T-helper 2 cell (primary cell): ENCODE data around the gene ZNF496.
"Not testable (repeated sequence)": the region's sequence is repeated elsewhere in the genome, so short reads cannot be mapped to it uniquely, and the experiment has no call there.

ENCODE experiments used
- DNase-seq, 5 experiments: peaks; one replicate each; pipeline versions ENCODE4 v3.0.0 to v3.0.0-alpha.2; 2012 to 2022
- total RNA-seq, 2 donors: gene quantifications; one replicate each; lab custom pipeline; 2026; lab: John Stamatoyannopoulos, UW

ZNF496 gene
- total RNA-seq = 10.4 to 10.9 reads per million in 2 donors

DNA sequence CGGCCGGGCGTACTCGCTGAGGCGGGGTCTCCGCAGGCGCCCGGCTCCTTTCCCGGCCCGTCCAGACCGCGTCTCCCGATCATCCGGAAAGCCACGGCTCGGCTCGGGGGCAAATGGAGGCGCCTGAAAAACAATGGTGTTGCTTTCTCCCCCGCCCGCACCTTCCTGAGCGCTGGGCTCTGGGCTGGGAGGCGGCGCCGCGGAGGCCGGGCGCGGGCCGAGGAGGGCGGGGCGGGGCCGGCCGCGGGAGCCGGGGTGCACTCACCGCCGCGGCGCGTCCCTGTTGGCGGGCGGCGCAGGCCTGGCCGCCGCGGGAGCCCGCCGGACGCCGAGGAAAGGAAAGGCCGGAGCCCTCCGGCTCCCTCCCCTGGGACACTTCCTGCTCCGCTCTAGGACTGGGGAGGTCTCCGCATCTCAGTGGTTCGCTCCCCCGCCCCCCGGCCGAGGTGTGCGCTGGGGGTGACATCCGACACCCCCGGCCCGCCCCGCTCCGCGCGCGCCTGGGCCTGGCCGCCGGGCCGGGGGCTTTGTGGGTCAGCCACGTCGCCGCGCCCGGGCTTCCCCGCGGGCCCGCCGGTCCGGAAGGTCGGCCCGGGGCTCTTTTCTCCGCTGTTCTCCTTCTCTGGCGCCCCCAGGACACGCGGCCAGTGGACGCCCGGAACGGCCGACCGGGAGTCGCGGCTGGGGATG is at the start of gene ZNF496:
Gene ZNF496, minus strand, starts transcription at position 343 of the 690 bp plus-strand sequence. CDS start 2,289 bp downstream, outside the sequence.
- DNase-seq = peak in 4 of 5 experiments; percentile 12 to 67 (median 44)

DNA sequence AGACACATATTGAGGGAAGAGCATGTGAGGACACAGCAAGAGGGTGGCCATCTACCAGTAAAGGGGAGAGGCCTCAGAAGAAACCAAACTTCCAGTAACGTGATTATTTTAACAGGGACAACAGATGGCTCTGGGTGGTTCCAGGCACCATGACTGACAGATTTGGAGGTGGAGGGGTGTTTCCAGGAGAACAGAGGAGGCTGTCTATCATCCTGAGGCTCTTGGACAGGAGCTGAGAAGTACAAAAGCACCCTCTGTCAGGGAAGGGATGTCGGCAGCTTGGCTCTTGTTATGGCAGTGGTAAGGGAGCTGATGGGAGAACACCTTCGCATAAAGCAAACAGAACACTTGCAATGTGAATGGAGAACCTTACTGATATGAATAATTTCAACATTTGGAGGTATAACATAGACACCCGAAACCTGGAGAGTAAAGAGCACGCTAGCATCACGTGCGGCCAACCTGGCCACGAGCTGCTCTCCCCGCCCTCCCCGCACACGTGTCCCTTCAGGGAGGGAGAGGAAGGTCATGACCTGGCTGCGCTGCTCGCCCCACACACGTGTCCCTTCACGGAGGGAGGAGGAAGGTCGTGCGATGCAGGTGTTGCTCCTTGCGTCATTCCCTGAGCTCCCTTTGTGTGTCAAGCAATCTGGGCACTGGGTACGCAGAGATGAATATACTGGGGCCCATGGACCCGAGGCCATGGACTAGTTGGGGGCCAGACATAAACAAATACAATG is 46.8 kb upstream of the ZNF496 start:
- DNase-seq = no peak

DNA sequence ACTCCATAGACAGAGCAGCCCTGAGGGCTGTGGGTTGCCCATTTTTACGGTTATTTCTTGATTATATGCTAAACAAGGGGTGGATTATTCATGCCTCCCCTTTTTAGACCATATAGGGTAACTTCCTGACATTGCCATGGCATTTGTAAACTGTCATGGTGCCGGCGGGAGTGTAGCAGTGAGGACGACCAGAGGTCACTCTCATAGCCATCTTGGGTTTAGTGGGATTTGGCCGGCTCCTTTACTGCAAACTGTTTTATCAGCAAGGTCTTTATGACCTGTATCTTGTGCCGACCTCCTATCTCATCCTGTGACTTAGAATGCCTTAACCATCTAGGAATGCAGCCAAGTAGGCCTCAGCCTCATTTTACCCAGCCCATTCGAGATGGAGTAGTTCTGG is 46.0 kb upstream of the ZNF496 start:
- not testable (repeated sequence) for DNase-seq

DNA sequence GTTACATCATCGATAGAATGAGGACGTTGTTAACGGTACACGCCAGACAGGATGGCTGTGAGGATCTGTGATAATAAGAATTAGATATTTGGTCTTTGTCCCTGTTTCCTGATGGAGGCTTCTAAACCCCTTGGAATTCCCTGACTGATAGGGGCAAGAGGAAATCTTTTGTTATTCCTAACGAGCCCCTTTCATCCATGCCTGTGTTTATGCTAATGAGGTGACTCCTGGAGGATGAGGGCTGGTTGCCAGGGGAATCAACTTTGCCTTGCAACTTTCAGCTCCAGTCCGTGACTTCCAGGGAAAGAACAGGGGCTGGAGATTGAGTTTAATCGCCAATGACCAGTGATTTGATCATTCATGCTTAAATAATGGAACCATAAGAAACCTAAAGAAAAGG is 45.0 kb upstream of the ZNF496 start:
- DNase-seq = no peak

DNA sequence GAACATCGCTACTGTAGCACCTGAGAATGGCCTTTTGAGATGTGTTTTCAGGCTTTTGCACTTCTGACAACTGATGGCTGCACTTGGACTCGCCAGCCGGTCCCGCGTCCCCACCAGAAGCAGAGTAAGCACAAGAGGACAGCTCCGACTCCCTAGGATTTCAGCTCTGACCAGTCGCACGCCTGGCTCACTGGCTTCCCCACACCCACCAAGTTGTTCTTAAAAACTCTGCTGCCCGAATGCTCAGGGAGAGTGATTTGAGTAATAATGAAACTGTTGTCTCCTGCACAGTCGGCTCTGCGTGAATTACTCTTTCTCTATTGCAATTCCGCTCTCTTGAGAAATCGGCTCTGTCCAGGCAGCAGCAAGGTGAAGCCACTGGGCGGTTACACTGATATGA is 44.1 kb upstream of the ZNF496 start:
- DNase-seq = no peak

DNA sequence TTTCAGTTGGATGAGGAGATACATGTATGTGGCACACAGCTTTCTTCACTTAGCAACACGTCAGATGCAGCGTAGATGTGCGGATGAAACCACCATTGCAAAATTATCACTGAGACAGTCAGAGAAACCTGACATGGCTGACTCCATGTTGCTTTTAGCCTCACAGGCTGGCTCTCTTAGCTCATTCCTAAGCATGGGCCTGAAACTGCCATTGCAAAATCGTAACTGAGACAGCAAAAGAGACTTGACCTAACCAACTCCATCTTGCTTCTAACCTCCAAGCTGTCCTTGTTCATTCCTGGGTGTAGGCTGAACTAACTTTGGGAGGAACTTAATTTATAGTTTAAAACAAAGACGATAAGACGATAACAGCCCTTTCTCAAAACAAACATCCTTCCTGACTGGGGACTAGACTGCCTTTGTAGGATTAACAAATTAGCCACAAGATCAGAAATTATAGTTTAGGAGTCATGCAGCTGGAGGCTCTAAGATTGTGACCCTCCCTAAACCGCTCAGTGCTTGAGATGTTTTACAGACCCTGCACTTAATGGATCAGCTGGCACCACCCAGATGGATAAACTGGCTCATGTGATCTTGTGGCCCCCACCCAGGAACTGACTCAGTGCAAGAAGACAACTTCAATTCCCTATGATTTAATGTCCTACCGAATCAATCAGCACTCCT is 43.1 kb upstream of the ZNF496 start:
- not testable (repeated sequence) for DNase-seq

DNA sequence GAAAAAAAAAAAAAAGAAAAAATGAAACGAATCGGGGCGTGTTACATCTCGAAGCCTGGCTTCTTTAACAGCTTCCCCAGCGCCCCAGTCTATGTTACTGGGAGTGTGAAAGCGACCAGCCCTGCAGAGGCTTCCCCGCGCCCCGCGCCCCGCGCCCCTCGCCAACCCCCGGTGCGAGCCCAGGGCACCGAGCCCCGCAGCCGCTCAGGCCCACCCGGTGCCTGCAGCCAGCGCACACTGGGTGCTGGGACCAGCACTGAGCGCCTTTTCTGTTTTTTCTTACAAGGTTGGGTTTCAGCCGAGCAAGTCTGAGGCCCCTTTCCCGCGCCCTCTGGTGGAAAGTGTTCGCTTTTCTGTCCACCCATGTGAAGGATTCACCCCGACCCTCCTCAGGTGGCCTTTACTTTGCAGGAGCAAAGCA is 42.1 kb upstream of the ZNF496 start:
- peak; percentile 19 to 56 (median 26) for DNase-seq

DNA sequence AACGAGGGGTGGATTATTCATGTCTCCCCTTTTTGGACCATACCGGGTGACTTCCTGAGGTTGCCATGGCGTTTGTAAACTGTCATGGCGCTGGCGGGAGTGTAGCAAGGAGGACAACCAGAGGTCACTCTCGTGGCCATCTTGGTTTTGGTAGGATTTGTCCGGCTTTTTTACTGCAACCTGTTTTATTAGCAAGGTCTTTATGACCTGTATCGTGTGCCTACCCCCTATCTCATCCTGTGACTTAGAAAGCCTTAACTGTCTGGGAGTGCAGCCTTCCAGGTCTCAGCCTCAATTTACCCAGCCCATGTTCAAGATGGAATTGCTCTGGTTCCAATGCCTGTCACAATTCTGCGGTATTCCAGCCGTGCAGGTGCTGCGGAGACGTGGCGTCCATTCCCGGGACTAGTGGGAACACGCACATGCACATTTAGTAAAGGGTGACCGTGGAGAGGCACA is 40.2 kb upstream of the ZNF496 start:
- DNase-seq = no peak

DNA sequence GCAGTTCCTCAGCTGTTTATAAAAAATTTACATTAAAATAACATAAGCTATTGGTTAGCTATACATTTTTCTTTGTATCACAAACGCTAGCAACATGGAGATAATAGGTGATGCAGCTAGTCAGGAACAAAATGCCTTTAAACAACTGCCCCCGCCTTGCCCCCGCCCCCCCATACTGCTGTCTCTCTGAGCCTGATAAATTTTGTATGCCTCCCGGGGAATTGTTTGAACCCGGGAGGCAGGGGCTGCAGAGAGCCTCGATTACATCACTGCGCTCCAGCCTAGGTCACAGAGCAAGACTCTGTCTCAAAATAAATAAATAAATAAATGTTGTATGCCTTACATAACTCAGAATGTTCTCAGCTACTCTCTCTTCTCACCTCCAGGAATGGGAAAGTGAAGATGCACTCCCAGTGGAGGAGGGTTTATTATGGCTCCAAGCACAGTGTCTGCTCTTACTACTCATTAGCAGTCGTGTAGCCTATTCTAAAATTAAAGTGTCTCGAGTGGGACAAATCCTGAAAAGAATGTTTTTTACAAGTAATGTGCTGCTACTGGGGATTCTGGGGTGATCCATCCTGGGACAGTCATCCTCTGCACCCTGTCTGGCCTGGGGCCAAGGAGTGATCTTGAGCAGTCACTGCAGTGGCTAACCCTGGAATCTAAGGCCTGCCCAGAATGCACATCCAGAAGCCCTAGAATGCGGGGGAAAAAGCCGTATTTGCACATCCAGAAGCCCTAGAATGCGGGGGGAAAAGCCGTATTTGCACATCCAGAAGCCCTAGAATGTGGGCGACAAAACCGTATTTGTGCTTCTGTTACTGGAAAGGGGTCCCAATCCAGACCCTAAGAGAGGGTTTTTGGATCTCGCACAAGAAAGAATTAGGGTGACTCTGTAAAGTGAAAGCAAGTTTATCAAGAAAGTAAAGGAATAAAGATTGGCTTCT is 39.4 kb upstream of the ZNF496 start:
- DNase-seq = no peak

DNA sequence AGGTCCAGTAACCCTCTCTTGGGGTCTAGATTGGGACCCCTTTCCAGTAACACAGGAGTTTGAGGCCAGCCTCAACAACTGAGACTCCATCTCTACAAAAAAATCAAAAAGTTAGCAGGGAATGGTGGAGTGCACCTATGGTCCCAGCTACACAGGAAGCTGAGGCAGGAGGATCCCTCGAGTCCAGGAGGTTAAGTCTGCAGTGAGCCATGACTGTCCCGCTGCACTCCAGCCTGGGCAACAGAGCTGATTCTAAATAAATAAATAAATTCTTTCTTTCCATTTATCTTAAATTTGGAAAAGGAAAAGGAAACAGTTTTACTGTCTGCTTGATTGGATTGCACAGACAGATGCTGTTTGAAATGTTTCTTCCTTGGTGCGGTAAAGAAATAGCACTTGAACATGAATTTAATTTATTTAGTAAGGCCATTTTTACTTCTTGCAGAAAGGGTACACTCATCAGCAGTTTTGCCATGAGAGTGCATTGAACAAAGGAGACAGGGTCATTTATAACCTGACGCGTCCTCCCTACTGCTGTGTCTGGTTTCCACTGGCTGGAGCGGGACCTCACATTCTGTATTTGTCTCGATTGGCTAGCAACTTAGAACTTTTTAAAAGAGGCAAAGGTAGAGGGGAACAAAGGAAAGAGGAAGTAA is 37.0 kb upstream of the ZNF496 start:
- DNase-seq = no peak

DNA sequence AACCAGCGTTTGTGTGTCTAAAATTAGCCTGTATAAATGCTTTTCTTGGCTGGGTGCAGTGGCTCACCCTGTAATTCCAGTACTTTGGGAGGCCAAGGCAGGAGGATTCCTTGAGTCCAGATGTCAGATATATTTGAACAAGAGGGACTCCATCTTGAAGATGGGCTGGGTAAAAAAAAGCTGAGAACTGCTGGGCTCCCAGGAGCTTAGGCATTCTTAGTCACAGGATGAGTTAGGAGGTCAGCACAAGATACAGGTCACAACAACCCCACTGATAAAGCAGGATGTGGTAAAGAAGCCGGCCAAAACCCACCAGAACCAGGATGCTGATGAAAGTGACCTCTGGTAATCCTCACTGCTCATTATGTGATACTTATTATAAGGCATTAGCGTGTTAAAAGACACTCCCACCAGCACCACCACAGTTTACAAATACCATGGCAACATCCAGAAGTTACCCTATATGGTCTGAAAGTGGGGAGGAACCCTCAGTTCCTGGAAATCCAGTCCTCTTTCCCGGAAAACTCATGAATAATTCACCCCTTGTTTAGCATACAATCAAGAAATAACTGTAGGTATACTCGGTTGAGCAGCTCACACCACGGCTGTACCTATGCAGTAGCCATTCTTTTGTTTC is 36.2 kb upstream of the ZNF496 start:
- DNase-seq = no peak

DNA sequence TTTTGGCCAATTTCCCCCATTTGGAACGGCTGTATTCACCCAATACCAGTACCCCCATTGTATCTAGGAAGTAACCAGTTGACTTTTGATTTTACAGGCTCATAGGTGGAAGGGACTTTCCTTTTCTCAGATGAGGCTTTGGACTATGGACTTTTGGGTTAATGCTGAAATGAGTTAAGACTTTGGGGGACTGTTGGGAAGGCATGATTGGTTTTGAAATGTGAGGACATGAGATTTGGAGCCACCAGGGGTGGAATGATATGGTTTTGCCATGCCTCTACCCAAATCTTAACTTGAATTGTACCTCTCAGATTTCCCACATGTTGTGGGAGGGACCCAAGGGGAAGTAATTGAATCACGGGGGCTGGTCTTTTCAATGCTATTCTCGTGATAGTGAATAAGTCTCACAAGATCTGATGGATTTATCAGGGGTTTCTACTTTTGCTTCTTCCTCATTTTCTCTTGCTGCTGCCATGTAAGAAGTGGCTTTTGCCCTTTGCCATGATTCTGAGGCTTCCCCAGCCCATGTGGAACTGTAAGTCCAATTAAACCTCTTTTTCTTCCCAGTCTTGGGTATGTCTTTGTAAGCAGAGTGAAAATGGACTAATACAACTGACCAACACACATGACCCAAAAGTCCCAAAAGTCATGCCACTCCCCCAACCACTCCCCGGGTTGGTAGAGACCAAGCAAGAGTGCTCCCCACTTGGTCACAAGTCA is 35.4 kb upstream of the ZNF496 start:
- DNase-seq = no peak

DNA sequence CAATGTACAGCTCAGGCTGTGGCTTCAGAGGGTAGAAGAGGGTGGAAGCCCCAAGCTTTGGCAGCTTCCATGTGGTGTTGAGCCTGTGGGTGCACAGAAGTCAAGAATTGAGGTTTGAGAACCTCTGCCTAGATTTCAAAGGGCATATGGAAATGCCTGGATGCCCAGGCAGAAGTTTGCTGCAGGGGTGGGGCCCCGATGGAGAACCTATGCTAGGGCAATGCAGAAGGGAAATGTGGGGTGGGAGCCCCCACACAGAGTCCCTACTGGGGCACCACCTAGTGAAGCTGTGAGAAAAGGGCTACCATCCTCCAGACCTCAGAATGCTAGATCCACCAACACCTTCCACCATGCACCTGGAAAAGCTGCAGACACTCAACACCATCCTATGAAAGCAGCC is 34.7 kb upstream of the ZNF496 start:
- not testable (repeated sequence) for DNase-seq

DNA sequence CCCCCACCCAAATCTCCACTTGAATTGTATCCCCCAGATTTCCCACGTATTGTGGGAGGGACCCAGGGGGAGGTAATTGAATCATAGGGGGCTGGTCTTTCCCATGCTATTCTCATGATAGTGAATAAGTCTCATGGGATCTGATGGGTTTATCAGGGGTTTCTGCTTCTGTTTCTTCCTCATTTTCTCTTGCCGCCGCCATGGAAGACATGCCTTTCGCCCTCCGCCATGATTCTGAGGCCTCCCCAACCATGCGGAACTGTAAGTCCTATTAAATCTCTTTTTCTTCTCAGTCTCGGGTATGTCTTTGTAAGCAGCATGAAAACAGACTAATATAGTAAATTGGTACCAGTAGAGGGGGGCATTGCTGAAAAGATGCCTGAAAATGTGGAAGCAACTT is 33.4 kb upstream of the ZNF496 start:
- no peak for DNase-seq

DNA sequence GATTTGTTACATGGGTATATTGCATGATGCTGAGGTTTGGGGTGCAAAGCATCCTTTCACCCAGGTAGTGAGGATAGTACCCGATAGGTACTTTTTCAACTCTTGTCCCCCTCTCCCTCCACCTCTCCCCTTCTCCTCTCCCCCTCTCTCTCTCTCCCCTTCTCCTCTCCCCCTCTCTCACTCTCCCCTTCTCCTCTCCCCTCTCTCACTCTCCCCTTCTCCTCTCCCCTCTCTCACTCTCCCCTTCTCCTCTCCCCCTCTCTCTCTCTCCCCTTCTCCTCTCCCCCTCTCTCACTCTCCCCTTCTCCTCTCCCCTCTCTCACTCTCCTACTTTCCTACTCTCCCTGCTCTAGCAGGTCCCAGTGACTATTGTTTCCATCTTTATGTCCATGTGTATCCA is 31.3 kb upstream of the ZNF496 start:
- DNase-seq = not testable (repeated sequence)

DNA sequence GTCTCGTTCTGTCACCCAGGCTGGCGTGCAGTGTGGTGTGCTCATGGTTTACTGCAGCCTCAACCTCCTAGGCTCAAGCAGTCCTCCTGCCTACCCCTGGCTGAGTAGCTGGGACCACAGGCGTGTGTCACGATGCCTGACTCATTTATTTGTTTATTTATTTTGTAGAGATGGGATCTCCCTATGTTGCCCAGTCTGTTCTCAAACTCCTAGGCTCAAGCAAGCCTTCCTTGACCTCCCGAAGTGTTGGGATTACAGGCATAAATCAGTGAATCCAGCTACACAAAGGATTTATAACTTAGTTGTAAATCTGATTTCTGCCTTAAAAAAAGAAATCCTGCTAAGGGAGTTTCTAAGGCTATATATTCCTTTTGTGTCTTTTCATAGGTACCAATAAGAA is 30.5 kb upstream of the ZNF496 start:
- DNase-seq = no peak

DNA sequence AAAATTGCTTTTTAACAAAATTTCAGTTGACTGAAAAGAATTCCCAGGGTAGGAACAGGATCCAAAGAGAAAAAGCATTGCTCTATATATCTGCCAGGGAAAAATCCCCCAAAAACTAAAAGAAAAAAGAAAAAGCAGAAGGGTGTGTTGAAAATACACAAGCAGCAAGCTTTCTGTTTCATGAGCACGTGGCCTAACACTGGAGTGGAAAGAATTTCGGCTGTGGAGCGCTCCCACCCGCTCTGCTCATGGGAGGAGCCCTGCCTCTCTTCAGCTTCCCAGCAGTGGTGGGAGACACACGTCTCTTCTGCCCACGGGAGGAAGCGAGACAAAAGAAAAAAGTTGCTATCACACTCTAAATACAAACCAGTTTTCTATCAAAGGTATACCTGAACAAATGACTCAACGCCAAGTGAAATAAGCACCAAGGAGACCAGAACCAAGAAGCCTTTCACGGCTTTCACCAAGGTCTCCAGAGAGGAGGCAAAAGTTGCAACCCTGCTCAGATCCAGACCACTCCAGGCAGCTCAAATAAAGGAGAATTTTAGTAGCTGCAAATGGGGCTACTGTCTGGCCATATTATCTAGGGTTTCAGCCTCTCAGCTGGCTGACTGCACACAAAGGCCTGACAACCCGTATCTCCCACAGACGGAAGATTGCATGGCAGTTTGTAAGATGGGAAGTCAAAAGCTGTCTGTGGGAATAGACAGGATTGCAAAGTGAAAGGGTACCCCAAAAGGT is 29.5 kb upstream of the ZNF496 start:
- DNase-seq = no peak

DNA sequence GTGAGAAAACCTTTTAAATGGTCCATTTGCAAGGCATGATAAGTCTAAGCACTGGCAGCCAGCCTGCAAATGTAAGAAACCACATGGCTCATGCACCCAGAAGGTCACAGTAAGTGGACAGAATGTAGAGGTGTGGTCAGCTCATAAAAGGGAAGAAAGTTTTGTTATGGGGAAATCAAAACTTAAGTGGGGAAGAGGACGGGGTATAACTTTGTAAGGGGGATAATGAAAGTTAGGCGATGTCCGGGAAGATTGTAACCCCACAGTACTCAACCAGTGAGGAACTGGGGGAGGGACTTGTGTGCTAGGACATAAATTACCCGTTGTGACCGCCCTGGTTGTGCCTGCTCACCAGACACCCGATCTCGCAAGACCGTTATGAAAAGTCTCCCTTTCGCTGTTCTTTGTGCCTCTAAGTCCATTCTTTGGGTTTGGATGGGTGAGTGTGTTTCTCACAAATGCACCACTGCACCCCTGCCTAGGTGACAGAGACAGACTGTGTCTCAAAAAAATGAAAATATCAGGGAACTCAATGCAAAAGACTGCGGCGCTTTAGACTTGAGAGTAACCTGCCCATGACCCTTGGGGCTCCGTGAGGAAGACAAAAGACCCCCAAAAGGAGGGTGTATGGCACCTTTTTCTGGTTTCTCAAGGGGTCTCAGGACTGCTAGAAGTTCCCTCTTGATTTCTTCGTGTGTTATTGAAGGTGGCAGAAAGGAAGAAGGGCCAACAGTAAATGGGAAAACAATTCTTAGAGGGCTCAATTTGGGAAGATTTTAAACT is 28.6 kb upstream of the ZNF496 start:
- no peak for DNase-seq

DNA sequence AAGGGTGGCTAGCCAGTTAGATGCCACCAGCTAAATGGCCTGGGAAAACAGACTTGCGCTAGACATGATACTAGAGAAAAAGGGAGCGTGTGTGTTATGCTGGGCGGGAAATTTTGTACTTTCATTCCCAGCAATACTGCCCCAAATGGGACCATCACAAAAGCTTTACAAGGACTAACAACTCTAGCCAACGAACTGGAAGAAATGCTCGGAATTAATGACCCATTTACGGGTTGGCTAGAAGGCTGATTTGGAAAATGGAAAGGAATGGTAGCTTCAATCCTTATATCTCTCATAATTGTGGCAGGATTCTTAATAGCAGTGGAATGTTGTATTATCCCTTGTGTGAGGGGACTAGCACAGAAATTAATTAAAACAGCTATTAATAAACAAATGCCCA is 27.9 kb upstream of the ZNF496 start:
- DNase-seq = no peak
